ENCODE data around the gene KDM4C. TPM values are rescaled to one million over a fixed set of nuclear protein-coding genes. Genes with fewer than 3 reads are reported as not detected.
"Not testable (repeated sequence)": the region's sequence is repeated elsewhere in the genome, so short reads cannot be mapped to it uniquely, and the experiment has no call there.

KDM4C gene
- total RNA-seq, 6 donors from 2014 or later = 31.6 to 96.4 (median 41.2) TPM

GRCh38 chr9:7011395-7012067, 253.8 kb downstream of the KDM4C start:
- H3K4me3 ChIP-seq = no peak overlapping the region

GRCh38 chr9:7027996-7028395, 270.2 kb downstream of the KDM4C start:
- ATAC-seq (ENCODE audit: low FRiP score in 2 of 2) (no peak), DNase-seq (no peak)
- Histone ChIP-seq H3K27ac (no peak overlapping the region), H3K36me3 (peaks cover 0 to 17% (median 0%) of the 10 kb centered on the region in 4 donors), H3K9me3 (no peaks in the 10 kb centered on the region), H3K27me3 (no peaks in the 10 kb centered on the region), H3K4me3 (no peak overlapping the region), H3K4me1 (no peaks in the 10 kb centered on the region)
- WGBS, 2 donors = 99 to 100% methylated on average over 3 to 4 of the region's 4 CpGs
- TF ChIP-seq CTCF (IDR thresholded peaks at IDR 0.05) = no peak

More at GRCh38 chr9:7011395-7012067, 253.8 kb downstream of the KDM4C start:
- no peak for ATAC-seq (ENCODE audit: low FRiP score in 2 of 2)
- 53 to 62% methylated on average over 8 of the region's 8 CpGs for WGBS, 2 donors
- no peaks in the 10 kb centered on the region for H3K27me3 ChIP-seq
- no peak for DNase-seq
- H3K36me3 ChIP-seq = peaks cover 0 to 48% (median 23%) of the 10 kb centered on the region in 4 donors
- H3K27ac ChIP-seq = peak overlapping the region in 1 of 4 donors; percentile 39
- no peak for TF ChIP-seq POLR2AphosphoS5 (IDR thresholded peaks at IDR 0.05)
- TF ChIP-seq EP300 (IDR thresholded peaks at IDR 0.05) = no peak
- TF ChIP-seq POLR2A (IDR thresholded peaks at IDR 0.05) = no peak
- TF ChIP-seq CTCF (IDR thresholded peaks at IDR 0.05) = no peak
- H3K4me1 ChIP-seq = peaks cover 0 to 3% (median 0%) of the 10 kb centered on the region in 4 donors
- no peaks in the 10 kb centered on the region for H3K9me3 ChIP-seq

- no peak overlapping the region for H3K4me3 ChIP-seq
- DNase-seq (no peak), ATAC-seq (ENCODE audit: low FRiP score in 2 of 2) (no peak)
- H3K27ac ChIP-seq = no peak overlapping the region
- no peak for TF ChIP-seq EP300 (IDR thresholded peaks at IDR 0.05)
- TF ChIP-seq POLR2AphosphoS5 (IDR thresholded peaks at IDR 0.05) = no peak
- TF ChIP-seq POLR2A (IDR thresholded peaks at IDR 0.05) = no peak
- TF ChIP-seq CTCF (IDR thresholded peaks at IDR 0.05) = no peak
- WGBS, 2 donors = 91 to 94% methylated on average over 9 to 10 of the region's 10 CpGs
- peaks cover 0 to 5% (median 0%) of the 10 kb centered on the region in 4 donors for H3K4me1 ChIP-seq
- no peaks in the 10 kb centered on the region for H3K27me3 ChIP-seq
- H3K36me3 ChIP-seq = peaks cover 0 to 17% (median 0%) of the 10 kb centered on the region in 4 donors
- H3K9me3 ChIP-seq = no peaks in the 10 kb centered on the region
Measured at GRCh38 chr9:7028591-7028990, 270.8 kb downstream of the KDM4C start.

- not testable (repeated sequence) for H3K4me3 ChIP-seq; H3K4me1 ChIP-seq; ATAC-seq (ENCODE audit: low FRiP score in 2 of 2); H3K27ac ChIP-seq; H3K9me3 ChIP-seq; DNase-seq; H3K27me3 ChIP-seq
- H3K36me3 ChIP-seq = peaks cover 0 to 17% (median 0%) of the 10 kb centered on the region in 4 donors
Measured at GRCh38 chr9:7030943-7031342, 273.2 kb downstream of the KDM4C start.

GRCh38 chr9:7033076-7034045, 275.6 kb downstream of the KDM4C start:
- TF ChIP-seq POLR2AphosphoS5 (IDR thresholded peaks at IDR 0.05) (no peak), CTCF (IDR thresholded peaks at IDR 0.05) (no peak), POLR2A (IDR thresholded peaks at IDR 0.05) (no peak), EP300 (IDR thresholded peaks at IDR 0.05) (no peak)
- Histone ChIP-seq H3K36me3 (peaks cover 0 to 3% (median 0%) of the 10 kb centered on the region in 4 donors), H3K9me3 (no peaks in the 10 kb centered on the region), H3K4me3 (no peak overlapping the region), H3K4me1 (peaks cover 0 to 6% (median 0%) of the 10 kb centered on the region in 4 donors), H3K27me3 (no peaks in the 10 kb centered on the region), H3K27ac (no peak overlapping the region)
- no peak for DNase-seq
- ATAC-seq (ENCODE audit: low FRiP score in 2 of 2) = no peak
- 56 to 69% methylated on average over 5 of the region's 5 CpGs for WGBS, 2 donors
